HTR-8/SVneo (cell line): ENCODE data around the gene CGB1.
"Not testable (repeated sequence)": the region's sequence is repeated elsewhere in the genome, so short reads cannot be mapped to it uniquely, and the experiment has no call there.

Source experiments
- DNase-seq: peaks from one replicate; pipeline ENCODE4 v3.0.0; 2011; ENCODE audit warnings: low spot score, mixed read lengths; ENCODE audit not compliant: insufficient read length
- FAIRE-seq: peaks from 2 replicates; lab custom pipeline; 2011; peaks lifted over from hg19 to GRCh38; lab: Jason Lieb, UNC

The CGB1 gene

DNA sequence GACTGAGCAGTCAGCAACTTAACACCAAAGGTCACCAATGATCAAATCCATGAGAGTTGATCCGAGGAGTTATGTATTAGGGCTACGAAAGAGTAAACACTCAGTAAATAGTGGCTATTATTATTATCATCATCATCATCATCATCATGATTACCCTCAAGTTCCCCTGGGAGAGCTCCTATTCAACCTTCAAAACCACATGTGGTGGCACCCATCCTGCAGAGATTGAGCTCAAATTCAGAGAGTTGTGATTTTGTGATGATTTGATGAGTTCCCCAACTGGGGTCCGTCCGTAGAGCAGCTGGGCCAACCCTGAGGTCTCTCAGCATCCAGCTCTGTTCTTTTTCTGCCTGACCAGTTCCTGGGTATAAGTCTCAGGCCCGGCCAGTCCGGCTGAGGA lies 11.6 kb downstream of the CGB1 start:
- not testable (repeated sequence) for FAIRE-seq, DNase-seq

- FAIRE-seq, DNase-seq: not testable (repeated sequence)
Observed at GRCh38 chr19:49024233-49024632, 12.5 kb downstream of the CGB1 start, which contains the start of gene CGB3. CGB3 (minus strand) TSS chr19:49024333; CDS start chr19:49023971, 362 bp downstream.

DNA sequence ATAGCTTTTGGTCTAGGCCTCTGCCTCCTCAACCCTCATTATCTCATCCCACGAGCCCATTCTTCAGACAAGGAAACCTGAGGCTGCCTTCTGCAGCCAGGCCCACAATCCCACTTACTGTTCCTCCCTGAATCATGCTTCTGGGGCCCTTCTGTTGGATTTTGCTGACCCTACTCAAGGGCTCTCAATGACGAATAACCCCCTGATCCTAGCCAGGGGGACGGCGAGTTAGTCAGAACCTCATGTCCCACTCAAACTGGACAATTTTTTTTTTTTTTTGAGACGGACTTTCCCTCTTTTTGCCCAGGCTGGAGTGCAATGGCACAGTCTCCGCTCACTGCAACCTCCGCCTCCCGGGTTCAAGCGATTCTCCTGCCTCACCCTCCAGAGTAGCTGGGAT lies 14.6 kb downstream of the CGB1 start:
- FAIRE-seq: no peak
- no peak for DNase-seq

GRCh38 chr19:49020931-49021895 lies 15.5 kb downstream of the CGB1 start:
- FAIRE-seq: no peak
- DNase-seq: no peak

- DNase-seq: no peak
Observed at GRCh38 chr19:49020342-49020741, 16.4 kb downstream of the CGB1 start.

DNA sequence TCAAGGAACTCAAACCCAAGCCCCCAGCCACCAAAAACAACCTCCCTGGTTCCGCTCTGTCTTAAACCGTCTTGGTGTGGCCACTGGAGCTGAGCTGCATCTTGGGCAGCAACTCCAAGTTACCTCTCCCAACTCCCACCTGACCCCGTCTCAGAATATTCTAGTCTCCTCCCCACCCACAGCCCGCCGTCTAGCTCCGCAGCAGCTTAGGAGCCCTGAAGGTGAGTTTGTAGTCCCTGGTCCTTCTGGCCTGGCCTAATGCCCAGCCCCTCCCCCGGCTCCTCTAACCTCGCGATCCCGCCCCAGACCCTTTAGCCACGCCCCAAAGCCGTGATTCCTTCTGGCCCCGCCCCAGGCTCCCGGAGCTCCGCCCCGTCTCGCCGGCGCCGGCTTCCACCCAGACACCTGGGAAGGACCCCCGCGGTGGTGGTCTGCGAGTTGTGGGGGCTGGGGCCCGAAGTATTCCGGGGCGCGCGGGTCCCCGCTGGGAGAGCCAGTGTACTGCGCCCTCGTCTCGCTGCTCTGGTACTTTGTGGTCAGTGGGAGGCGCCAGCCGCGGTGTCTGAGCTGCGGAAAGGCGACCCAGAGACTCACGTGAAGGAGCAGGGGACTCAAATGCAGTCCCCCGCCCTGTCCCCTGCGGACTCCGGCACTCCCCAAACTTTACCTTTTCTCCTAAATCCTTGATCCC lies 17.3 kb downstream of the CGB1 start:
- FAIRE-seq (no peak), DNase-seq (no peak)

More at GRCh38 chr19:49020342-49020741, 16.4 kb downstream of the CGB1 start:
- no peak for FAIRE-seq

GRCh38 chr19:49018388-49019241 lies 18.1 kb downstream of the CGB1 start:
- FAIRE-seq, DNase-seq: not testable (repeated sequence)

DNA sequence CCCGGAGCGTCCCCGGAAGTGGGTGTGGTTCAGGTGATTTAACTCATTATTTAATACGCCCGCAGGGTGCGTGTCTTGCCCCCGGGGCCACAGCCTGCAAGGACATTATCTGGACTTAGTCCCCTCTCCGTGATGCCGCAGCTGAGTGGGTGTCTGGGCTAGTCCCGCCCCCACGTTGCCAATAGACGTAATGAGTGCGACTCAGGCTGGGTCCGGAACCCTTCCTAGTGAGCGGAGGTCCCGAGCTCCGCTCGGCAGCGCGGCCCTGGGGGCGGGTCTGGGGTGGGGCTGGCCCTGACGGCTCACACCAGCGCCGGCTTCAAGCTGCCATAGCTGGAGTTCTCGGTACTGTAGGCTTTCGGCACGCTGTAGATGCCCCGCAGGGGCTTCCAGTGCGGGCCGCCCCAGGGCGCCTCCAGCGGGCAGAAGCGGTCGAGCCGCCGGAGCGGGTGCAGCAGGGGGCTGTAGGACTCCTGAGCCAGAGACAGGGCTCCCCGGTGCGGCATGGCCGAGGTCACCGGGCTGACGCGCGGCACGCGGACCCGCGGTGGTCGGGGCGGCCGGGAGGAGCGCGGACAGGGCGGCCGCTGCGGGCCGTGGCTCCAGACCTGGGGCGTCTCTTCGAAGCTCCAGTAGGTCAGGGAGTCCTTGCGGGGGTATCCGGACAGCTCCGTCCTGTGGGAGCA lies 18.9 kb downstream of the CGB1 start:
- no peak for FAIRE-seq
- DNase-seq: no peak

- FAIRE-seq (no peak), DNase-seq (no peak)
Observed at GRCh38 chr19:49017041-49017665, 19.5 kb downstream of the CGB1 start, which contains the start of gene LHB. LHB (minus strand) TSS chr19:49017091; CDS start chr19:49017081, 10 bp downstream.

DNA sequence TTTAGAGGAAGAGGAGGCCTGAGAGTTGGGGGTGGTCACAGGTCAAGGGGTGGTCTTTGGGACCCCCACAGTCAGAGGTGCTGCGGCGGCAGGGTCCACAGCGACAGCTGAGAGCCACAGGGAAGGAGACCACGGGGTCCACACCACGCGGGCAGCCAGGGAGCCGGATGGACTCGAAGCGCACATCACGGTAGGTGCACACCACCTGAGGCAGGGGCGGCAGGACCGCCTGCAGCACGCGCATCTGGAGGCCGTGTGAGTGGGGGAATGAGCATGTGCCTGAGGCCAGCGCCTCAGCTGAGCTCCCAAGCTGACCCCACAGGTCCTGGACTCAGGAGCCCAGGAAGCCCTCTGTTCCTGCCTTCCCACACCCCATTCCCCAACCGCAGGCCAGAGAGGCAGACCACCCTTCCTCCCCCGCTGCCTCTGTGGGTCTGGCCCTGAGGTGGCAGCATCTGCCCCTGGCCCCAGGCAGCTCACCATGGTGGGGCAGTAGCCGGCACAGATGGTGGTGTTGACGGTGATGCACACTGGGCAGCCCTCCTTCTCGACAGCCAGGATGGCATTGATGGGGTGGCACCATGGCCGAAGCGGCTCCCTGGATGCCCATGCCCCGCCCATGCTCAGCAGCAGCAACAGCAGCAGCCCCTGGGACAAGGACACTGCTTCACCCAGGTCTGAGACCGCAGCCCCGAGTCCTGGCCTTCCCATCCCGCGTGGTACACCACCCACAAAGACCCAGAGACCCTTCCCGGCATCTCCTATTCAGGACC lies 20.4 kb downstream of the CGB1 start:
- no peak for DNase-seq
- FAIRE-seq: no peak

- FAIRE-seq (no peak), DNase-seq (no peak)
Observed at GRCh38 chr19:49014870-49015255, 21.8 kb downstream of the CGB1 start.

GRCh38 chr19:49014123-49014869 lies 22.4 kb downstream of the CGB1 start:
- DNase-seq (no peak), FAIRE-seq (no peak)

DNA sequence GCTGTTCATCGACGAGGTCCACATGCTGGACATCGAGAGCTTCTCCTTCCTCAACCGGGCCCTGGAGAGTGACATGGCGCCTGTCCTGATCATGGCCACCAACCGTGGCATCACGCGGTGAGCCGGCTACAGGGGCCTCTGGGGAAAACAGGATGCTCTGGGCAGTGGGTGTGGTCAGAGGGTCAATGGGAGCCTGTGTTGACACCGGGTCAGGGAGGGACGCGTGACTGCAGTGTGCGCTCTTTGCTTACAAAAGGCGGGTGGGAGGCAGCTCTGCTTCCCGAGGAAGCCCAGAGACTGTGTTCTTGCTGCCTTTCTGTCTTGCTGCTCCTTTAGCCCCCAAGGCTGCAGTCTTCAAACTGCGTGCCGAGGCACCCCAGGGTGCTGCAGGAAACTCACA lies 25.5 kb downstream of the CGB1 start:
- FAIRE-seq: no peak
- DNase-seq: no peak

- FAIRE-seq (no peak), DNase-seq (no peak)
Observed at GRCh38 chr19:49010453-49010852, 26.2 kb downstream of the CGB1 start.

DNA sequence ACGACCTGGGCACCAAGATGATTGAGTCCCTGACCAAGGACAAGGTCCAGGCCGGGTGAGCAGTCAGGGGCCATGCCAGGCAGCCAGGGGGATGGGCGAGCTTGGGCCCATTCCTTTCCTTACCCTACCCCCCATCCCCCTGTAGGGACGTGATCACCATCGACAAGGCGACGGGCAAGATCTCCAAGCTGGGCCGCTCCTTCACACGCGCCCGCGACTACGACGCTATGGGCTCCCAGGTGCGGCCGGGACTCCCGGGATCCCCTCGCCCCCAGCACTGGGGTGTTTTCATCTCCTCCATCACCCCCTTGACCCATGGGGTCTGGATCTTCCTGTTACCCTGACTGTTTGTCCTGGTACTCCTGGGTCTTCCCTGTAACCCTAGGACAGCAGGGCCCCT lies 26.9 kb downstream of the CGB1 start:
- FAIRE-seq (no peak), DNase-seq (no peak)

DNA sequence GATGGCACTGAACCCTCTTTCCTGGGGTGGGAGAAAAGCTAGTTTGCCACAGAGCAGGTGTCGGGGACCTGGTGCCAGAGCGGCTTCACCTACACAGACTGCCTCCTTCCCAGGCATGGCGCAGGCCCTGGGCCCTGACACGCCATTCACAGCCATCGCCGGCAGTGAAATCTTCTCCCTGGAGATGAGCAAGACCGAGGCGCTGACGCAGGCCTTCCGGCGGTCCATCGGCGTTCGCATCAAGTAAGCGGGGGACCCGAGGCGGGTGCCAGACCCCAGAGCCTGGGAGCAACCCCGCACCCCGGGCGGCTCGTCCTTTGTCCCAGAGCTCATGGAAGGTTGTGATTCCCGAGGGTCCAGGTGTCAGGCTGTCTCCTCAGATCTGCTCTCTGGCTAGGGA lies 29.8 kb downstream of the CGB1 start:
- FAIRE-seq: no peak
- DNase-seq: no peak

GRCh38 chr19:49004964-49005614 lies 31.6 kb downstream of the CGB1 start:
- DNase-seq: no peak
- FAIRE-seq: no peak
